Liver (tissue), 9 donors: ENCODE measurements around the gene RSPH6A. TPM values are rescaled to one million over a fixed set of nuclear protein-coding genes. Genes with fewer than 3 reads are reported as not detected.
A peak's percentile ranks its signal among the peaks of the same experiment; 100 is the strongest.

ENCODE experiments used
- DNase-seq: peaks from one replicate; pipeline ENCODE4 v3.0.0-alpha.2; 2017; ENCODE audit warnings: low spot score
- H3K27ac ChIP-seq, 2 donors: one replicate each; pipeline ENCODE4 v1.7.0; 2013; ENCODE audit warnings: inconsistent platforms in 2 of 2, low read length in 2 of 2, control low read depth in 1 of 2, low read depth in 1 of 2, mild to moderate bottlenecking in 1 of 2
- H3K27me3 ChIP-seq, 4 donors: one replicate each; pipeline versions ENCODE4 v1.6.1 to v1.7.0; 2013; ENCODE audit warnings: low read length in 3 of 4, inconsistent platforms in 1 of 4, mild to moderate bottlenecking in 1 of 4, moderate library complexity in 1 of 4; ENCODE audit not compliant: control insufficient read depth in 4 of 4, insufficient read depth in 4 of 4
- H3K36me3 ChIP-seq, 4 donors: one replicate each; pipeline versions ENCODE4 v1.6.1 to v1.7.0; 2013; ENCODE audit warnings: low read length in 3 of 4, mild to moderate bottlenecking in 3 of 4, low read depth in 1 of 4, moderate library complexity in 1 of 4; ENCODE audit not compliant: control insufficient read depth in 4 of 4, insufficient read depth in 3 of 4
- H3K4me1 ChIP-seq, 4 donors: one replicate each; pipeline versions ENCODE4 v1.6.1 to v1.7.0; 2013; ENCODE audit warnings: low read length in 3 of 4, mild to moderate bottlenecking in 3 of 4, moderate library complexity in 1 of 4; ENCODE audit not compliant: control insufficient read depth in 4 of 4, insufficient read depth in 4 of 4
- H3K4me3 ChIP-seq, 3 donors: one replicate each; pipeline versions ENCODE4 v1.6.1 to v1.7.0; 2013; ENCODE audit warnings: low read length in 3 of 3, control low read depth in 1 of 3, low read depth in 1 of 3, mild to moderate bottlenecking in 1 of 3
- H3K9ac ChIP-seq, 2 donors: one replicate each; pipeline ENCODE4 v1.7.0; 2013; ENCODE audit warnings: low read length in 2 of 2, mild to moderate bottlenecking in 2 of 2, moderate library complexity in 2 of 2, control low read depth in 1 of 2, low read depth in 1 of 2
- H3K9me3 ChIP-seq, 4 donors: one replicate each; pipeline versions ENCODE4 v1.6.1 to v1.7.0; 2013; ENCODE audit warnings: low read length in 3 of 4; ENCODE audit not compliant: control insufficient read depth in 4 of 4
- CTCF ChIP-seq: fragments of 150-350 bp; IDR thresholded peaks from 2 replicates; pipeline ENCODE4 v1.5.1; 2017; ENCODE audit warnings: improper control_type of control experiment, low read depth, low read length; ENCODE audit not compliant: missing input control
- FOXA1 ChIP-seq: IDR thresholded peaks from 2 replicates; pipeline ENCODE4 v1.6.1; 2016; ENCODE audit warnings: antibody characterized with exemption
- GABPA ChIP-seq, 2 donors: IDR thresholded peaks in 1 of 2; conservative IDR thresholded peaks in 1 of 2; 2 replicates each; pipeline ENCODE4 v1.6.1; 2016; ENCODE audit warnings: antibody characterized with exemption in 2 of 2, mild to moderate bottlenecking in 1 of 2, moderate library complexity in 1 of 2
- HNF4A ChIP-seq, 2 donors: conservative IDR thresholded peaks; 2 replicates each; pipeline ENCODE4 v1.6.1; 2016; ENCODE audit warnings: antibody characterized with exemption in 2 of 2, mild to moderate bottlenecking in 2 of 2
- HNF4G ChIP-seq: IDR thresholded peaks from 2 replicates; pipeline ENCODE4 v1.6.1; 2016; ENCODE audit warnings: antibody characterized with exemption
- JUND ChIP-seq, 2 donors: IDR thresholded peaks; 2 replicates each; pipeline ENCODE4 v1.6.1; 2016; ENCODE audit warnings: antibody characterized with exemption in 2 of 2
- MAX ChIP-seq: IDR thresholded peaks from 2 replicates; pipeline ENCODE4 v1.6.1; 2016; ENCODE audit warnings: antibody characterized with exemption
- NR2F2 ChIP-seq: IDR thresholded peaks from 2 replicates; pipeline ENCODE4 v1.6.1; 2016; ENCODE audit warnings: antibody characterized with exemption
- RAD21 ChIP-seq, 2 donors: IDR thresholded peaks; 2 replicates each; pipeline ENCODE4 v1.6.1; 2016; ENCODE audit warnings: antibody characterized with exemption in 2 of 2, mild to moderate bottlenecking in 2 of 2
- REST ChIP-seq: IDR thresholded peaks from 2 replicates; pipeline ENCODE4 v1.6.1; 2016; ENCODE audit warnings: antibody characterized with exemption, mild to moderate bottlenecking
- RXRA ChIP-seq, 2 donors: IDR thresholded peaks; 2 replicates each; pipeline ENCODE4 v1.6.1; 2017 to 2018; ENCODE audit warnings: antibody characterized with exemption in 2 of 2, mild to moderate bottlenecking in 1 of 2
- SP1 ChIP-seq: IDR thresholded peaks from 2 replicates; pipeline ENCODE4 v1.6.1; 2018; ENCODE audit warnings: antibody characterized with exemption, mild to moderate bottlenecking
- TAF1 ChIP-seq: conservative IDR thresholded peaks from 2 replicates; pipeline ENCODE4 v1.6.1; 2016; ENCODE audit warnings: antibody characterized with exemption, mild to moderate bottlenecking
- YY1 ChIP-seq: IDR thresholded peaks from 2 replicates; pipeline ENCODE4 v1.6.1; 2016; ENCODE audit warnings: antibody characterized with exemption, mild to moderate bottlenecking
- ZBTB33 ChIP-seq: IDR thresholded peaks from 2 replicates; pipeline ENCODE4 v1.6.1; 2016; ENCODE audit warnings: antibody characterized with exemption
- WGBS: extraction: QIAGEN DNeasy Blood & Tissue Kit; methylation state at CpG from one replicate; pipeline ENCODE4 v1.1.7; 2013; 5-methylcytosine and 5-hydroxymethylcytosine counted together
- polyA plus RNA-seq, 2 donors: library from polyadenylated mRNA; stranded (reverse) in 1 of 2; unstranded in 1 of 2; fragments of 200-250 nt in 1 of 2; fragments of >200 nt in 1 of 2; fragmentation: Nextera tagmentation in 1 of 2; extraction: Ambion mirVana in 1 of 2; gene quantifications; one replicate each; pipeline versions ENCODE4 v1.2.1 to v1.2.3, GENCODE V29; 2013 to 2015
- total RNA-seq, 2 donors: library from RNA; depleted of rRNA; stranded (reverse); fragments of >200 nt; gene quantifications; one replicate each; pipeline ENCODE4 v1.2.3, GENCODE V29; 2014
- donor health status: healthy.
- donor health status: healthy.
- donor health status: healthy.
- donor health status: healthy.
- donor health status: healthy.

Gene RSPH6A
- total and polyA plus RNA-seq, 4 donors = 0.08 TPM; not detected in 3

GRCh38 chr19:45798995-45799517 lies 16.1 kb downstream of the RSPH6A start:
- DNase-seq = peak; percentile 68
- H3K4me3 ChIP-seq = no peak overlapping the region
- no peak overlapping the region for H3K9ac ChIP-seq
- no peak overlapping the region for H3K27ac ChIP-seq
- H3K4me1 ChIP-seq = peaks cover 0 to 6% (median 6%) of the 10 kb centered on the region in 4 donors
- no peaks in the 10 kb centered on the region for H3K27me3 ChIP-seq
- no peaks in the 10 kb centered on the region for H3K9me3 ChIP-seq
- TF ChIP-seq HNF4G (no peak), YY1 (peak; percentile 18), CTCF (peak; percentile 88), RAD21 (IDR thresholded peaks at IDR 0.05) (peak; percentile 73 to 83)
- 4% methylated on average over 10 of the region's 10 CpGs for WGBS
- H3K36me3 ChIP-seq = no peaks in the 10 kb centered on the region

- peaks cover 0 to 21% (median 18%) of the 10 kb centered on the region in 4 donors for H3K4me1 ChIP-seq
- no peak for DNase-seq
- H3K9me3 ChIP-seq = no peaks in the 10 kb centered on the region
- H3K27me3 ChIP-seq = no peaks in the 10 kb centered on the region
- no peaks in the 10 kb centered on the region for H3K36me3 ChIP-seq
- H3K9ac ChIP-seq = no peak overlapping the region
- WGBS = 85% methylated on average over 2 of the region's 2 CpGs
- H3K27ac ChIP-seq = no peak overlapping the region
- H3K4me3 ChIP-seq = no peak overlapping the region
- no peak for TF ChIP-seq HNF4A (conservative IDR thresholded peaks at IDR 0.05)
- TF ChIP-seq CTCF = no peak
- no peak for TF ChIP-seq SP1
- no peak for TF ChIP-seq FOXA1
- TF ChIP-seq TAF1 = no peak
- TF ChIP-seq GABPA (IDR thresholded peaks at IDR 0.05 in 1 of 2, conservative IDR thresholded peaks at IDR 0.05 in 1 of 2) = no peak
- TF ChIP-seq JUND (IDR thresholded peaks at IDR 0.05) = no peak
- TF ChIP-seq HNF4G = no peak
Observed at GRCh38 chr19:45794627-45795026, 20.5 kb downstream of the RSPH6A start.

- Histone ChIP-seq H3K4me3 (no peak overlapping the region), H3K4me1 (peaks cover 0 to 15% (median 14%) of the 10 kb centered on the region in 4 donors), H3K27ac (no peak overlapping the region), H3K36me3 (peaks cover 0 to 7% (median 1%) of the 10 kb centered on the region in 4 donors), H3K9ac (no peak overlapping the region), H3K27me3 (no peaks in the 10 kb centered on the region), H3K9me3 (no peaks in the 10 kb centered on the region)
- 45% methylated on average over 6 of the region's 6 CpGs for WGBS
- no peak for DNase-seq
- no peak for TF ChIP-seq SP1
- TF ChIP-seq JUND (IDR thresholded peaks at IDR 0.05) = no peak
- no peak for TF ChIP-seq TAF1
- no peak for TF ChIP-seq REST
- no peak for TF ChIP-seq MAX
- no peak for TF ChIP-seq ZBTB33
- TF ChIP-seq RAD21 (IDR thresholded peaks at IDR 0.05) = no peak
- no peak for TF ChIP-seq NR2F2
- no peak for TF ChIP-seq RXRA (IDR thresholded peaks at IDR 0.05)
- TF ChIP-seq HNF4G = no peak
Observed at GRCh38 chr19:45793876-45794275, 21.2 kb downstream of the RSPH6A start.
